H9 (cell line): ENCODE results near the gene DNAJB6. TPM values are rescaled to one million over a fixed set of nuclear protein-coding genes. Genes with fewer than 3 reads are reported as not detected.

ENCODE experiments used
- DNase-seq: peaks from one replicate; pipeline ENCODE4 v3.0.0-alpha.2; 2017
- H2AFZ ChIP-seq: one replicate; pipeline ENCODE4 v1.6.1; 2013; ENCODE audit warnings: mild to moderate bottlenecking, low read length, control low read depth, moderate library complexity
- H2AK5ac ChIP-seq: 2 replicates; pipeline ENCODE4 v1.6.1; 2013; ENCODE audit warnings: low read length, control low read depth, mixed read lengths; ENCODE audit not compliant: insufficient read length
- H2BK120ac ChIP-seq: one replicate; pipeline ENCODE4 v1.6.1; 2013; ENCODE audit warnings: low read depth, mild to moderate bottlenecking, low read length, control low read depth, inconsistent platforms; ENCODE audit not compliant: poor library complexity, severe bottlenecking
- H2BK12ac ChIP-seq: 2 replicates; pipeline ENCODE4 v1.6.1; 2013; ENCODE audit warnings: low read length, control low read depth, mixed read lengths, low read depth; ENCODE audit not compliant: insufficient read length
- H2BK15ac ChIP-seq: 2 replicates; pipeline ENCODE4 v1.6.1; 2013; ENCODE audit warnings: low read depth, low read length, control low read depth
- H2BK20ac ChIP-seq: one replicate; pipeline ENCODE4 v1.6.1; 2013; ENCODE audit warnings: low read depth, mild to moderate bottlenecking, low read length, control low read depth, inconsistent platforms; ENCODE audit not compliant: poor library complexity, severe bottlenecking
- H2BK5ac ChIP-seq: 2 replicates; pipeline ENCODE4 v1.6.1; 2013; ENCODE audit warnings: low read length, control low read depth, mixed read lengths; ENCODE audit not compliant: insufficient read length
- H3K14ac ChIP-seq: 2 replicates; pipeline ENCODE4 v1.6.1; 2013; ENCODE audit warnings: low read length, control low read depth; ENCODE audit not compliant: insufficient read depth
- H3K18ac ChIP-seq: 2 replicates; pipeline ENCODE4 v1.6.1; 2013; ENCODE audit warnings: low read depth, mild to moderate bottlenecking, mixed read lengths, low read length, control low read depth; ENCODE audit not compliant: insufficient read length
- H3K23ac ChIP-seq: 2 replicates; pipeline ENCODE4 v1.6.1; 2013; ENCODE audit warnings: low read length, control low read depth, mixed read lengths, low read depth; ENCODE audit not compliant: insufficient read length
- H3K23me2 ChIP-seq: 2 replicates; pipeline ENCODE4 v1.6.1; 2013; ENCODE audit warnings: low read depth, mild to moderate bottlenecking, mixed read lengths, low read length, control low read depth; ENCODE audit not compliant: insufficient read length, poor library complexity, severe bottlenecking
- H3K27ac ChIP-seq: 2 replicates; pipeline ENCODE4 v1.5.1; 2013; ENCODE audit warnings: low read length, control low read depth, mixed read lengths, low read depth; ENCODE audit not compliant: insufficient read length
- H3K27me3 ChIP-seq: 2 replicates; pipeline ENCODE4 v1.6.1; 2013; ENCODE audit warnings: low read length, control low read depth, inconsistent platforms; ENCODE audit not compliant: insufficient read depth
- H3K4ac ChIP-seq: 2 replicates; pipeline ENCODE4 v1.6.1; 2013; ENCODE audit warnings: low read depth, mild to moderate bottlenecking, control low read depth, inconsistent platforms, low read length, moderate library complexity
- H3K4me1 ChIP-seq: 2 replicates; pipeline ENCODE4 v1.6.1; 2013; ENCODE audit warnings: low read length, control low read depth, inconsistent platforms; ENCODE audit not compliant: insufficient read depth
- H3K4me2 ChIP-seq: 2 replicates; pipeline ENCODE4 v1.6.1; 2013; ENCODE audit warnings: low read length, control low read depth, mixed read lengths; ENCODE audit not compliant: insufficient read length, insufficient read depth
- H3K56ac ChIP-seq: 2 replicates; pipeline ENCODE4 v1.6.1; 2013; ENCODE audit warnings: low read depth, mild to moderate bottlenecking, mixed read lengths, low read length, control low read depth; ENCODE audit not compliant: insufficient read length
- H3K79me1 ChIP-seq: 2 replicates; pipeline ENCODE4 v1.6.1; 2013; ENCODE audit warnings: low read depth, mild to moderate bottlenecking, moderate library complexity, low read length, control low read depth, inconsistent platforms; ENCODE audit not compliant: insufficient read depth, poor library complexity, severe bottlenecking
- H3K79me2 ChIP-seq: 2 replicates; pipeline ENCODE4 v1.6.1; 2013; ENCODE audit warnings: low read length, control low read depth, inconsistent platforms; ENCODE audit not compliant: insufficient read depth
- H3K9ac ChIP-seq: 2 replicates; pipeline ENCODE4 v1.6.1; 2013; ENCODE audit warnings: low read length, control low read depth, mixed read lengths; ENCODE audit not compliant: insufficient read length; ENCODE audit errors: extremely low read depth
- H3K9me3 ChIP-seq: one replicate; pipeline ENCODE4 v1.6.1; 2013; ENCODE audit warnings: low read depth, low read length, inconsistent platforms; ENCODE audit not compliant: control insufficient read depth
- H3T11ph ChIP-seq: one replicate; pipeline ENCODE4 v1.6.1; 2013; ENCODE audit warnings: mild to moderate bottlenecking, low read length, control low read depth, inconsistent platforms
- H4K20me1 ChIP-seq: one replicate; pipeline ENCODE4 v1.6.1; 2013; ENCODE audit not compliant: control insufficient read depth, insufficient read length, insufficient read depth
- H4K5ac ChIP-seq: 2 replicates; pipeline ENCODE4 v1.6.1; 2013; ENCODE audit warnings: low read depth, mild to moderate bottlenecking, mixed read lengths, low read length, control low read depth; ENCODE audit not compliant: insufficient read length
- H4K8ac ChIP-seq: replicated peaks from 2 replicates; pipeline ENCODE4 v1.6.1; 2013; ENCODE audit warnings: low read length, control low read depth, mixed read lengths, low read depth; ENCODE audit not compliant: insufficient read length
- H4K91ac ChIP-seq: 2 replicates; pipeline ENCODE4 v1.6.1; 2013; ENCODE audit warnings: low read depth, mild to moderate bottlenecking, moderate library complexity, mixed read lengths, low read length, control low read depth; ENCODE audit not compliant: insufficient read length
- H3K27ac Mint-ChIP-seq, 3 experiments: 2 replicates in 2 of 3; 3 replicates in 1 of 3; pipeline ENCODE4 v1.8.0; 2020 to 2021; ENCODE audit warnings: mixed read lengths in 3 of 3, mild to moderate bottlenecking in 1 of 3, moderate library complexity in 1 of 3
- H3K27me3 Mint-ChIP-seq: 2 replicates; pipeline ENCODE4 v1.8.0; 2021; ENCODE audit warnings: low read depth, mild to moderate bottlenecking, moderate library complexity, mixed read lengths
- H3K36me3 Mint-ChIP-seq, 3 experiments: 2 replicates in 2 of 3; 3 replicates in 1 of 3; pipeline ENCODE4 v1.8.0; 2020 to 2021; ENCODE audit warnings: low read depth in 3 of 3, mixed read lengths in 3 of 3; ENCODE audit not compliant: insufficient read depth in 1 of 3
- H3K4me1 Mint-ChIP-seq, 2 experiments: 2 replicates each; pipeline ENCODE4 v1.8.0; 2020; ENCODE audit warnings: mixed read lengths in 2 of 2
- H3K4me3 Mint-ChIP-seq, 2 experiments: 2 replicates in 1 of 2; 3 replicates in 1 of 2; pipeline ENCODE4 v1.8.0; 2020 to 2021; ENCODE audit warnings: mild to moderate bottlenecking in 2 of 2, mixed read lengths in 2 of 2, moderate library complexity in 1 of 2
- H3K9me3 Mint-ChIP-seq, 2 experiments: 2 replicates in 1 of 2; 3 replicates in 1 of 2; pipeline ENCODE4 v1.8.0; 2020; ENCODE audit warnings: mild to moderate bottlenecking in 2 of 2, mixed read lengths in 2 of 2, moderate library complexity in 1 of 2
- WGBS: extraction: QIAGEN DNeasy Blood & Tissue Kit; methylation state at CpG from one replicate; pipeline ENCODE4 v1.1.7; 2013; ENCODE audit warnings: missing lambda C conversion rate, low lambda C conversion rate, mixed read lengths; ENCODE audit not compliant: insufficient read length; ENCODE audit errors: extremely low coverage; 5-methylcytosine and 5-hydroxymethylcytosine counted together
- total RNA-seq: library from RNA; stranded (reverse); gene quantifications from 2 replicates; pipeline ENCODE4 v1.2.1, GENCODE V29; 2021
- TF ChIP-seq, protein P1 (sequence below): fragments of 200-600 bp; sonication (generic); conservative IDR thresholded peaks from 3 replicates; pipeline ENCODE4 v1.8.0; 2021; ENCODE audit warnings: antibody characterized with exemption, mild to moderate bottlenecking

The DNAJB6 gene
- total RNA-seq, 1 experiment from 2014 or later = 215 TPM

DNA sequence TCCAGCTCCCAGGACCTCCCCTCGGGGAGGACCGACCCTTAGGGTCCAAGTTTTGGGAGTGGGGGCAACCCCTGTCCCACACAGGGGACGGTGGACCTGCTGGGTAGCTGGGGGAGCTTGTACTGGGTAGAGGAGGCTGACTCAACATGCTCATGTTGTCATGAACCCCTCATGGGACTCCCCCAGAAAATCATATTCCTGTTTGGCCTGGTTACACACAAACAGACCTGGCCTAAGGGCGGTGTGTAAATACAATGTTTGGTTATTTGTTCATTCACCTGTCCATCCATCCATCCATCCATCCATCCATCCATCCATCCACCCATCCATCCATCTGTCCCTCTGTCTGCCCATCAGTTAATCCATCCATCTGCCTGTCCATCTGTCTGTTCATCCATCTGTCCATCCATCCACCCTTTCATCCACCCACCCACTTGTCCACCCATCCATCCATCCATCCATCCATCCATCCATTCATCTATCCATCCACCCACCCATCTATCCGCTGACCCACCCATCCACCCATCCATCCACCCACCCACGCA is 92.9 kb downstream of the DNAJB6 start:
- peaks cover 4 to 17% of the 10 kb centered on the region in 2 experiments for H3K4me1 Mint-ChIP-seq
- DNase-seq = no peak
- Histone ChIP-seq H3K4me1 (no peaks in the 10 kb centered on the region), H3K56ac (no peak overlapping the region), H3K79me1 (no peaks in the 10 kb centered on the region), H2BK20ac (no peak overlapping the region), H3K23me2 (no peaks in the 10 kb centered on the region), H4K91ac (no peak overlapping the region), H3K14ac (no peak overlapping the region), H3K27ac (no peak overlapping the region), H2AFZ (no peak overlapping the region), H2AK5ac (no peak overlapping the region), H4K20me1 (no peaks in the 10 kb centered on the region), H3K9ac (no peak overlapping the region), H3T11ph (no peak overlapping the region), H2BK12ac (no peak overlapping the region), H3K23ac (no peak overlapping the region), H3K18ac (no peak overlapping the region), H3K27me3 (no peaks in the 10 kb centered on the region), H2BK15ac (no peak overlapping the region), H2BK120ac (no peak overlapping the region), H4K5ac (no peak overlapping the region), H3K4me2 (no peak overlapping the region), H3K9me3 (no peaks in the 10 kb centered on the region), H2BK5ac (no peak overlapping the region), H3K4ac (no peak overlapping the region), H3K79me2 (no peaks in the 10 kb centered on the region), H4K8ac (no peak overlapping the region)
- TF ChIP-seq, protein P1, sequence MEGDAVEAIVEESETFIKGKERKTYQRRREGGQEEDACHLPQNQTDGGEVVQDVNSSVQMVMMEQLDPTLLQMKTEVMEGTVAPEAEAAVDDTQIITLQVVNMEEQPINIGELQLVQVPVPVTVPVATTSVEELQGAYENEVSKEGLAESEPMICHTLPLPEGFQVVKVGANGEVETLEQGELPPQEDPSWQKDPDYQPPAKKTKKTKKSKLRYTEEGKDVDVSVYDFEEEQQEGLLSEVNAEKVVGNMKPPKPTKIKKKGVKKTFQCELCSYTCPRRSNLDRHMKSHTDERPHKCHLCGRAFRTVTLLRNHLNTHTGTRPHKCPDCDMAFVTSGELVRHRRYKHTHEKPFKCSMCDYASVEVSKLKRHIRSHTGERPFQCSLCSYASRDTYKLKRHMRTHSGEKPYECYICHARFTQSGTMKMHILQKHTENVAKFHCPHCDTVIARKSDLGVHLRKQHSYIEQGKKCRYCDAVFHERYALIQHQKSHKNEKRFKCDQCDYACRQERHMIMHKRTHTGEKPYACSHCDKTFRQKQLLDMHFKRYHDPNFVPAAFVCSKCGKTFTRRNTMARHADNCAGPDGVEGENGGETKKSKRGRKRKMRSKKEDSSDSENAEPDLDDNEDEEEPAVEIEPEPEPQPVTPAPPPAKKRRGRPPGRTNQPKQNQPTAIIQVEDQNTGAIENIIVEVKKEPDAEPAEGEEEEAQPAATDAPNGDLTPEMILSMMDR = no peak
- H3K4me3 Mint-ChIP-seq = no peak overlapping the region
- peaks cover 8% of the 10 kb centered on the region in 2 experiments; a peak in 2 of 5 replicates for H3K9me3 Mint-ChIP-seq
- H3K27me3 Mint-ChIP-seq = peaks cover 16% of the 10 kb centered on the region
- H3K36me3 Mint-ChIP-seq = no peaks in the 10 kb centered on the region; a peak in 1 of 7 replicates
- no peak overlapping the region for H3K27ac Mint-ChIP-seq
- no CpG with 5 or more reads among the region's 6 CpGs for WGBS
